Thyroid gland (tissue), 4 donors: ENCODE results near the gene JMJD6. TPM values are rescaled to one million over a fixed set of nuclear protein-coding genes. Genes with fewer than 3 reads are reported as not detected.
A peak's percentile ranks its signal among the peaks of the same experiment; 100 is the strongest.

Source experiments
- DNase-seq, 2 donors: peaks; one replicate each; pipeline ENCODE4 v3.0.0-alpha.2; 2019
- H3K27ac ChIP-seq, 3 donors: fragments of 200-600 bp; sonication (generic); 1 replicate in 2 of 3; 2 replicates in 1 of 3; pipeline ENCODE4 v1.5.1; 2016 to 2019; ENCODE audit warnings: mild to moderate bottlenecking in 1 of 3, moderate library complexity in 1 of 3
- H3K27me3 ChIP-seq: fragments of 200-600 bp; sonication (generic); one replicate; pipeline ENCODE4 v1.5.1; 2019
- H3K36me3 ChIP-seq, 2 donors: fragments of 200-600 bp; sonication (generic); one replicate each; pipeline ENCODE4 v1.5.1; 2016 to 2019
- H3K4me1 ChIP-seq, 2 donors: fragments of 200-600 bp; sonication (generic); one replicate each; pipeline ENCODE4 v1.5.1; 2017 to 2019
- H3K4me3 ChIP-seq, 3 donors: fragments of 200-600 bp; sonication (generic); replicated peaks in 1 of 3; 1 replicate in 2 of 3; 2 replicates in 1 of 3; pipeline ENCODE4 v1.5.1; 2016; ENCODE audit warnings: mild to moderate bottlenecking in 1 of 3
- H3K9me3 ChIP-seq: fragments of 200-600 bp; sonication (generic); one replicate; pipeline ENCODE4 v1.5.1; 2017
- CTCF ChIP-seq, 6 experiments: fragments of 200-600 bp in 3 of 6; fragments of 450-650 bp in 3 of 6; sonication (generic) in 3 of 6; IDR thresholded peaks; one replicate each; pipeline ENCODE4 v1.5.1; 2016 to 2019; ENCODE audit warnings: antibody characterized with exemption in 6 of 6, mild to moderate bottlenecking in 2 of 6, inconsistent platforms in 1 of 6, moderate library complexity in 1 of 6
- POLR2A ChIP-seq, 2 donors: fragments of 450-650 bp; IDR thresholded peaks; one replicate each; pipeline ENCODE4 v1.6.1; 2017; ENCODE audit warnings: antibody characterized with exemption in 2 of 2, mild to moderate bottlenecking in 2 of 2, moderate library complexity in 1 of 2
- WGBS, 2 donors: methylation state at CpG; one replicate each; pipeline ENCODE4 v1.1.5; 2017; 5-methylcytosine and 5-hydroxymethylcytosine counted together
- intact Hi-C: fragments of 100-400 bp; cut with DNase I; formaldehyde crosslinking; loops from one replicate; pipeline ENCODE4 v1.15.1; 2023
- total RNA-seq, 4 donors: library from RNA; depleted of rRNA; stranded (reverse); fragments of >200 nt; gene quantifications; one replicate each; pipeline ENCODE4 v1.2.3, GENCODE V29; 2016

Gene JMJD6
- total RNA-seq, 4 donors from 2014 or later = 12.2 to 24.2 (median 20.7) TPM

- 42 to 55% methylated on average over 6 of the region's 6 CpGs for WGBS, 2 donors
- no peak overlapping the region for H3K4me3 ChIP-seq
- H3K27ac ChIP-seq = peak overlapping the region; percentile 39 to 63 (median 48)
- peak; percentile 56 to 60 for DNase-seq
- no peaks in the 10 kb centered on the region for H3K9me3 ChIP-seq
- no peaks in the 10 kb centered on the region for H3K27me3 ChIP-seq
- H3K36me3 ChIP-seq = peaks cover 0 to 4% of the 10 kb centered on the region in 2 donors
- H3K4me1 ChIP-seq = peaks cover 16 to 38% of the 10 kb centered on the region in 2 donors
- TF ChIP-seq CTCF (IDR thresholded peaks at IDR 0.05) = no peak
- no peak for TF ChIP-seq POLR2A (IDR thresholded peaks at IDR 0.05)
- intact Hi-C loops = no loop called here
These were observed 50.8 kb downstream of the JMJD6 start for GRCh38 chr17:76675648-76676047.

GRCh38 chr17:76674600-76674999, 51.8 kb downstream of the JMJD6 start:
- Histone ChIP-seq H3K27ac (peak overlapping the region; percentile 39 to 63 (median 48)), H3K9me3 (no peaks in the 10 kb centered on the region), H3K4me1 (peaks cover 24 to 49% of the 10 kb centered on the region in 2 donors), H3K4me3 (no peak overlapping the region), H3K27me3 (no peaks in the 10 kb centered on the region), H3K36me3 (no peaks in the 10 kb centered on the region)
- no peak for DNase-seq
- WGBS, 2 donors = 93 to 98% methylated on average over 5 of the region's 5 CpGs
- TF ChIP-seq POLR2A (IDR thresholded peaks at IDR 0.05) = no peak
- no peak for TF ChIP-seq CTCF (IDR thresholded peaks at IDR 0.05)
- intact Hi-C loops = no loop called here

- DNase-seq = no peak
- H3K27me3 ChIP-seq = no peaks in the 10 kb centered on the region
- no peak overlapping the region for H3K27ac ChIP-seq
- H3K4me1 ChIP-seq = peaks cover 32 to 57% of the 10 kb centered on the region in 2 donors
- WGBS, 2 donors = 73 to 80% methylated on average over 5 of the region's 5 CpGs
- H3K9me3 ChIP-seq = no peaks in the 10 kb centered on the region
- intact Hi-C loops = no loop called here
- TF ChIP-seq CTCF (IDR thresholded peaks at IDR 0.05) = no peak
- H3K4me3 ChIP-seq = no peak overlapping the region
- no peaks in the 10 kb centered on the region for H3K36me3 ChIP-seq
These were observed 52.7 kb downstream of the JMJD6 start for GRCh38 chr17:76673729-76674128.

GRCh38 chr17:76672892-76673291, 53.5 kb downstream of the JMJD6 start:
- peaks cover 35 to 61% of the 10 kb centered on the region in 2 donors for H3K4me1 ChIP-seq
- WGBS, 2 donors = 95 to 97% methylated on average over 3 of the region's 3 CpGs
- peak overlapping the region in 2 of 3 donors; percentile 2 to 96 for H3K27ac ChIP-seq
- DNase-seq = no peak
- H3K9me3 ChIP-seq = no peaks in the 10 kb centered on the region
- intact Hi-C loops = no loop called here
- no peaks in the 10 kb centered on the region for H3K27me3 ChIP-seq
- H3K36me3 ChIP-seq = no peaks in the 10 kb centered on the region
- H3K4me3 ChIP-seq = no peak overlapping the region
- TF ChIP-seq POLR2A (IDR thresholded peaks at IDR 0.05) = no peak
- TF ChIP-seq CTCF (IDR thresholded peaks at IDR 0.05) = no peak

GRCh38 chr17:76672270-76672851, 54.0 kb downstream of the JMJD6 start:
- intact Hi-C loops = no loop called here
- H3K27ac ChIP-seq = peak overlapping the region; percentile 96 to 98 (median 96)
- H3K4me1 ChIP-seq = peaks cover 41 to 62% of the 10 kb centered on the region in 2 donors
- peak overlapping the region in 2 of 3 donors; percentile 34 to 55 for H3K4me3 ChIP-seq
- H3K36me3 ChIP-seq = no peaks in the 10 kb centered on the region
- no peaks in the 10 kb centered on the region for H3K27me3 ChIP-seq
- H3K9me3 ChIP-seq = no peaks in the 10 kb centered on the region
- no peak for TF ChIP-seq CTCF (IDR thresholded peaks at IDR 0.05)
- TF ChIP-seq POLR2A (IDR thresholded peaks at IDR 0.05) = no peak
- 61 to 64% methylated on average over 13 of the region's 13 CpGs for WGBS, 2 donors
- no peak for DNase-seq
